ENCODE results near the gene HYOU1.

The HYOU1 gene

DNA sequence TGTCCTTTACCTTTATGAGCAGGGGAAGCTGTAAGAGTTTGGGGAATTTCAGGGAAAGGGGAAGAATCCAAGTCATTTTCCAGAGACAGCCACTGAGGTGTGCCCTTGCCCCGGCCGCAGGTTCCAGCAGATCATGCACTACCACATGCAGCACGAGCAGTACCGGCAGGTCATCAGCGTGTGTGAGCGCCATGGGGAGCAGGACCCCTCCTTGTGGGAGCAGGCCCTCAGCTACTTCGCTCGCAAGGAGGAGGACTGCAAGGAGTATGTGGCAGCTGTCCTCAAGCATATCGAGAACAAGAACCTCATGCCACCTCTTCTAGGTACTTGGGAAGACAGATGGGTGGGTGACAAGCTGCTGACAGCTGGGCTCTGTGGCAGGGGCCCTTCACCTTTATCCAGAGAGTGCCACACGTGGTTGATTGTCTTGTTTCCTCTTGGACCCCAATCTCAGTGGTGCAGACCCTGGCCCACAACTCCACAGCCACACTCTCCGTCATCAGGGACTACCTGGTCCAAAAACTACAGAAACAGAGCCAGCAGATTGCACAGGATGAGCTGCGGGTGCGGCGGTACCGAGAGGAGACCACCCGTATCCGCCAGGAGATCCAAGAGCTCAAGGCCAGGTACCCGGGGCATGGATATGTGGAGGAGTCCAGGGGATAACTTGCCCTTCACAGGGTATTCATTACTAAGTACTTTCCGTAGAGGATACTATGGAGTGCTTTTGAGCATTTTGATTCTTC, 21.8 kb upstream of the HYOU1 start:
- CTCF ChIA-PET, result no interaction called here

DNA sequence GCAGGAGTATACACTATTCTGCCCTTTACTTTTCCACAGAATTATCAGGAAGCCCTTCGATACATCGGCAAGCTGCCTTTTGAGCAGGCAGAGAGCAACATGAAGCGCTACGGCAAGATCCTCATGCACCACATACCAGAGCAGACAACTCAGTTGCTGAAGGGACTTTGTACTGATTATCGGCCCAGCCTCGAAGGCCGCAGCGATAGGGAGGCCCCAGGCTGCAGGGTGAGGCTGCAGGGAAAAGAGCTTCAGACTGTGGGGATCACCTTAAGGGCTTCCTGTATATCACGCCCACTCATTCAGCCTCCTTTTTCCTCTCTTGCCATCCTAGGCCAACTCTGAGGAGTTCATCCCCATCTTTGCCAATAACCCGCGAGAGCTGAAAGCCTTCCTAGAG, 20.8 kb upstream of the HYOU1 start:
- POLR2A ChIA-PET, result interaction anchor here (2.2 kb wide), 2 partner anchors 10 to 17 kb away, joined by 11 read pairs; partner anchors contain the start of gene VPS11
- TF ChIP-seq SP1 (IDR thresholded peaks at IDR 0.05) (no peak), BHLHE40 (IDR thresholded peaks at IDR 0.05; ENCODE audit: borderline replicate concordance) (no peak), ZNF384 (IDR thresholded peaks at IDR 0.05) (no peak), LEF1 (IDR thresholded peaks at IDR 0.05; ENCODE audit: borderline replicate concordance) (no peak)
- no peak for DNase-seq (ENCODE audit: extremely low spot score)
- CTCF ChIA-PET, result no interaction called here

More for the DNA sequence above, 21.8 kb upstream of the HYOU1 start:
- TF ChIP-seq FOXK2 (IDR thresholded peaks at IDR 0.05), result no peak
- TF ChIP-seq SUZ12 (IDR thresholded peaks at IDR 0.05), result no peak
- no peak for TF ChIP-seq BHLHE40 (IDR thresholded peaks at IDR 0.05; ENCODE audit: borderline replicate concordance)
- no peak for TF ChIP-seq LEF1 (IDR thresholded peaks at IDR 0.05; ENCODE audit: borderline replicate concordance)
- TF ChIP-seq TARDBP (IDR thresholded peaks at IDR 0.05), result no peak
- no peak for TF ChIP-seq FOXM1 (IDR thresholded peaks at IDR 0.05; ENCODE audit: borderline replicate concordance)
- TF ChIP-seq PKNOX1 (IDR thresholded peaks at IDR 0.05), result no peak
- no peak for TF ChIP-seq FOXA1 (IDR thresholded peaks at IDR 0.05)
- TF ChIP-seq CTBP1 (IDR thresholded peaks at IDR 0.05; ENCODE audit: borderline replicate concordance), result no peak
- TF ChIP-seq ZNF384 (IDR thresholded peaks at IDR 0.05), result no peak
- no peak for TF ChIP-seq NFRKB (IDR thresholded peaks at IDR 0.05)
- TF ChIP-seq ELF4 (IDR thresholded peaks at IDR 0.05), result no peak
- no peak for TF ChIP-seq HDGF (IDR thresholded peaks at IDR 0.05; ENCODE audit: borderline replicate concordance)
- POLR2A ChIA-PET, result interaction anchor here (2.2 kb wide), 2 partner anchors 11 to 16 kb away, joined by 11 read pairs; partner anchors contain the start of gene VPS11
- DNase-seq (ENCODE audit: extremely low spot score), result no peak

GRCh38 chr11:119067371-119068222, 10.6 kb upstream of the HYOU1 start, which contains the start of gene VPS11:
TSS of gene VPS11 (plus strand) at chr11:119067818. CDS start at chr11:119067824, 6 bp downstream.
- peak; percentile 98 for DNase-seq (ENCODE audit: extremely low spot score)
- ChIA-PET POLR2A (interaction anchor here (0.8 to 2.8 kb wide), 14 partner anchors 10 to 255 kb away, joined by 3 to 28 read pairs (median 5); partner anchors contain the start of genes C2CD2L, DPAGT1, HINFP and HMBS), CTCF (interaction anchor here (1.0 kb wide), 1 partner anchor 11 kb away, joined by 4 read pairs; the partner anchor contains the start of gene HYOU1)
- TF ChIP-seq ARNT (IDR thresholded peaks at IDR 0.05) (no peak), PKNOX1 (IDR thresholded peaks at IDR 0.05) (peak; percentile 70), BHLHE40 (IDR thresholded peaks at IDR 0.05; ENCODE audit: borderline replicate concordance) (no peak), CTBP1 (IDR thresholded peaks at IDR 0.05; ENCODE audit: borderline replicate concordance) (no peak), SUZ12 (IDR thresholded peaks at IDR 0.05) (no peak), SP1 (IDR thresholded peaks at IDR 0.05) (no peak), LEF1 (IDR thresholded peaks at IDR 0.05; ENCODE audit: borderline replicate concordance) (no peak; the same call in 1 of the 2 replicates), ELF4 (IDR thresholded peaks at IDR 0.05) (peak; percentile 74), L3MBTL2 (conservative IDR thresholded peaks at IDR 0.05) (peak; percentile 76), HDGF (IDR thresholded peaks at IDR 0.05; ENCODE audit: borderline replicate concordance) (no peak), TARDBP (IDR thresholded peaks at IDR 0.05) (no peak), ZNF384 (IDR thresholded peaks at IDR 0.05) (no peak), FOXA1 (IDR thresholded peaks at IDR 0.05) (no peak), FOXK2 (IDR thresholded peaks at IDR 0.05) (no peak), NFRKB (IDR thresholded peaks at IDR 0.05) (0 out of 2 replicates have a peak, but pooled peaks have one; percentile 32), FOXM1 (IDR thresholded peaks at IDR 0.05; ENCODE audit: borderline replicate concordance) (no peak)

- POLR2A ChIA-PET, result interaction anchor here (1.0 to 1.5 kb wide), 3 partner anchors 19 to 68 kb away, joined by 3 to 6 read pairs (median 4); partner anchors contain the start of gene HMBS
- CTCF ChIA-PET, result interaction anchor here (0.7 to 0.8 kb wide), 2 partner anchors 9 to 273 kb away, joined by 3 to 4 read pairs; partner anchors contain the start of gene HYOU1
- peak; percentile 39 for DNase-seq (ENCODE audit: extremely low spot score)
- TF ChIP-seq LEF1 (IDR thresholded peaks at IDR 0.05; ENCODE audit: borderline replicate concordance), result no peak
- TF ChIP-seq TARDBP (IDR thresholded peaks at IDR 0.05), result no peak
- no peak for TF ChIP-seq SUZ12 (IDR thresholded peaks at IDR 0.05)
- TF ChIP-seq HDGF (IDR thresholded peaks at IDR 0.05; ENCODE audit: borderline replicate concordance), result no peak
- TF ChIP-seq ELF4 (IDR thresholded peaks at IDR 0.05), result no peak
- no peak for TF ChIP-seq FOXM1 (IDR thresholded peaks at IDR 0.05; ENCODE audit: borderline replicate concordance)
- no peak for TF ChIP-seq ZNF384 (IDR thresholded peaks at IDR 0.05)
- TF ChIP-seq PKNOX1 (IDR thresholded peaks at IDR 0.05), result no peak
- TF ChIP-seq SP1 (IDR thresholded peaks at IDR 0.05), result no peak
- no peak for TF ChIP-seq L3MBTL2 (conservative IDR thresholded peaks at IDR 0.05)
- no peak for TF ChIP-seq BHLHE40 (IDR thresholded peaks at IDR 0.05; ENCODE audit: borderline replicate concordance)
- TF ChIP-seq FOXK2 (IDR thresholded peaks at IDR 0.05), result no peak
- TF ChIP-seq ARNT (IDR thresholded peaks at IDR 0.05), result no peak
- TF ChIP-seq NFRKB (IDR thresholded peaks at IDR 0.05), result no peak
- TF ChIP-seq CTBP1 (IDR thresholded peaks at IDR 0.05; ENCODE audit: borderline replicate concordance), result no peak
- no peak for TF ChIP-seq FOXA1 (IDR thresholded peaks at IDR 0.05)
Measured at GRCh38 chr11:119065369-119065768, 8.4 kb upstream of the HYOU1 start.

DNA sequence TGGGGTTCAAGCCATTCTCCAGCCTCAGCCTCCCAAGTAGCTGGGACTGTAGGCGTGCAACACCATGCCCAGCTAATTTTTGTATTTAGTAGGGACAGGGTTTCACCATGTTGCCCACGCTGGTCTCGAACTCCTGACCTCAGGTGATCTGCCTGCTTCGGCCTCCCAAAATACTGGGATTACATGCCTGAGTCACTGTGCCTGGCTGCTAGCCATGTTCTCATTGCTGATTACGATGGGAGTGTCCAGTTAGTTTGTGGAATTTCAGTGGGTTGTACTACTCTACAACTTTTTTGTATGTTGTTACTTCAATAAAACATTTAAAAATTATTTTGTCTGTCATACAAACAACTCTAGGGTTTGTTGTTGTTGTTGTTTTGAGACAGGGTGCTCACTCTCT, 5.8 kb upstream of the HYOU1 start:
- DNase-seq (ENCODE audit: extremely low spot score), result no peak
- CTCF ChIA-PET, result no interaction called here

More for the DNA sequence above, 5.8 kb upstream of the HYOU1 start:
- POLR2A ChIA-PET, result interaction anchor here (0.7 to 1.2 kb wide), 2 partner anchors 33 to 44 kb away, joined by 3 to 4 read pairs; partner anchors contain the start of genes RPS25 and TRAPPC4
- no peak for TF ChIP-seq FOXA1 (IDR thresholded peaks at IDR 0.05)
- TF ChIP-seq BHLHE40 (IDR thresholded peaks at IDR 0.05; ENCODE audit: borderline replicate concordance), result no peak
- no peak for TF ChIP-seq L3MBTL2 (conservative IDR thresholded peaks at IDR 0.05)
- TF ChIP-seq TARDBP (IDR thresholded peaks at IDR 0.05), result no peak

All from HEK293T (cell line).